Mesendoderm (in vitro differentiated cells): ENCODE measurements around the gene CTNNA2.
A peak's percentile ranks its signal among the peaks of the same experiment; 100 is the strongest.

Experiments
- DNase-seq: peaks from one replicate; pipeline ENCODE4 v3.0.0; 2013
- H2AK5ac ChIP-seq: 2 replicates; pipeline ENCODE4 v1.6.1; 2013; ENCODE audit warnings: low read length, inconsistent platforms
- H2BK120ac ChIP-seq: 2 replicates; pipeline ENCODE4 v1.6.1; 2013; ENCODE audit warnings: low read depth, mild to moderate bottlenecking, low read length, moderate library complexity, mixed read lengths
- H2BK15ac ChIP-seq: replicated peaks from 2 replicates; pipeline ENCODE4 v1.6.1; 2013; ENCODE audit warnings: low read depth, mild to moderate bottlenecking, moderate library complexity
- H2BK5ac ChIP-seq: 2 replicates; pipeline ENCODE4 v1.6.1; 2013; ENCODE audit warnings: low read length, inconsistent platforms
- H3K18ac ChIP-seq: 2 replicates; pipeline ENCODE4 v1.6.1; 2013; ENCODE audit warnings: mild to moderate bottlenecking, low read length, mixed read lengths
- H3K23ac ChIP-seq: one replicate; pipeline ENCODE4 v1.6.1; 2013; ENCODE audit warnings: low read length
- H3K27ac ChIP-seq: 2 replicates; pipeline ENCODE4 v1.5.1; 2013; ENCODE audit warnings: low read depth, mild to moderate bottlenecking, inconsistent platforms, low read length, moderate library complexity
- H3K27me3 ChIP-seq: 2 replicates; pipeline ENCODE4 v1.6.1; 2013; ENCODE audit warnings: low read length, control low read depth, mild to moderate bottlenecking, inconsistent platforms; ENCODE audit not compliant: insufficient read depth, poor library complexity
- H3K36me3 ChIP-seq: 2 replicates; pipeline ENCODE4 v1.6.1; 2013; ENCODE audit warnings: low read length, inconsistent platforms; ENCODE audit not compliant: control insufficient read depth, insufficient read depth
- H3K4ac ChIP-seq: one replicate; pipeline ENCODE4 v1.6.1; 2013; ENCODE audit warnings: low read depth, mild to moderate bottlenecking, low read length, moderate library complexity
- H3K4me1 ChIP-seq: 2 replicates; pipeline ENCODE4 v1.6.1; 2013; ENCODE audit warnings: low read depth, low read length, inconsistent platforms; ENCODE audit not compliant: control insufficient read depth
- H3K4me2 ChIP-seq: 2 replicates; pipeline ENCODE4 v1.6.1; 2013; ENCODE audit warnings: low read length
- H3K4me3 ChIP-seq: 2 replicates; pipeline ENCODE4 v1.5.1; 2013; ENCODE audit warnings: mild to moderate bottlenecking, low read length
- H3K56ac ChIP-seq: one replicate; pipeline ENCODE4 v1.6.1; 2013; ENCODE audit warnings: low read length
- H3K79me1 ChIP-seq: 2 replicates; pipeline ENCODE4 v1.6.1; 2013; ENCODE audit warnings: low read length, inconsistent platforms
- H3K79me2 ChIP-seq: 2 replicates; pipeline ENCODE4 v1.6.1; 2013; ENCODE audit warnings: mild to moderate bottlenecking, low read length; ENCODE audit not compliant: control insufficient read depth, insufficient read depth
- H3K9ac ChIP-seq: 2 replicates; pipeline ENCODE4 v1.6.1; 2013; ENCODE audit warnings: low read length, inconsistent platforms
- H4K5ac ChIP-seq: one replicate; pipeline ENCODE4 v1.6.1; 2013; ENCODE audit warnings: low read length
- H4K8ac ChIP-seq: one replicate; pipeline ENCODE4 v1.6.1; 2013; ENCODE audit warnings: low read depth, mild to moderate bottlenecking, control low read depth, low read length, moderate library complexity
- WGBS: extraction: QIAGEN DNeasy Blood & Tissue Kit; methylation state at CpG from one replicate; pipeline ENCODE4 v1.1.7; 2013; ENCODE audit warnings: low lambda C conversion rate, missing lambda C conversion rate; ENCODE audit not compliant: insufficient coverage; ENCODE audit errors: extremely low coverage; 5-methylcytosine and 5-hydroxymethylcytosine counted together

CTNNA2 gene

GRCh38 chr2:80322958-80323357 lies 810.1 kb downstream of the CTNNA2 start:
- Histone ChIP-seq H4K5ac (no peak overlapping the region), H3K27me3 (no peaks in the 10 kb centered on the region), H3K79me2 (no peaks in the 10 kb centered on the region), H2BK15ac (no peak overlapping the region), H3K79me1 (no peaks in the 10 kb centered on the region), H3K23ac (no peak overlapping the region), H3K9ac (no peak overlapping the region), H2AK5ac (no peak overlapping the region), H4K8ac (no peak overlapping the region), H2BK5ac (no peak overlapping the region), H3K4me3 (no peak overlapping the region), H3K36me3 (no peaks in the 10 kb centered on the region), H3K4me1 (peaks cover 13% of the 10 kb centered on the region), H2BK120ac (no peak overlapping the region), H3K56ac (peak overlapping the region; percentile 44), H3K4ac (no peak overlapping the region), H3K27ac (no peak overlapping the region), H3K18ac (no peak overlapping the region), H3K4me2 (no peak overlapping the region)
- no CpG with 5 or more reads among the region's 14 CpGs for WGBS
- no peak for DNase-seq

- Histone ChIP-seq H3K79me2 (no peaks in the 10 kb centered on the region), H3K4ac (no peak overlapping the region), H4K8ac (no peak overlapping the region), H2BK120ac (no peak overlapping the region), H2AK5ac (no peak overlapping the region), H2BK5ac (no peak overlapping the region), H3K27ac (no peak overlapping the region), H3K23ac (no peak overlapping the region), H3K4me3 (no peak overlapping the region), H3K4me1 (peaks cover 14% of the 10 kb centered on the region), H3K27me3 (no peaks in the 10 kb centered on the region), H2BK15ac (no peak overlapping the region), H3K4me2 (no peak overlapping the region), H3K36me3 (no peaks in the 10 kb centered on the region), H3K9ac (no peak overlapping the region), H4K5ac (no peak overlapping the region), H3K79me1 (no peaks in the 10 kb centered on the region), H3K56ac (no peak overlapping the region), H3K18ac (no peak overlapping the region)
- no peak for DNase-seq
- WGBS = no CpG with 5 or more reads among the region's 1 CpG
Observed at GRCh38 chr2:80323610-80324009, 810.8 kb downstream of the CTNNA2 start.

GRCh38 chr2:80324525-80324924 lies 811.7 kb downstream of the CTNNA2 start:
- H3K56ac ChIP-seq = no peak overlapping the region
- H2BK120ac ChIP-seq = no peak overlapping the region
- H3K4me1 ChIP-seq = peaks cover 14% of the 10 kb centered on the region
- H3K18ac ChIP-seq = no peak overlapping the region
- no peak overlapping the region for H3K4me3 ChIP-seq
- no peak overlapping the region for H3K4ac ChIP-seq
- H2BK15ac ChIP-seq = no peak overlapping the region
- H4K5ac ChIP-seq = no peak overlapping the region
- H3K23ac ChIP-seq = no peak overlapping the region
- DNase-seq = no peak
- no peaks in the 10 kb centered on the region for H3K36me3 ChIP-seq
- H3K4me2 ChIP-seq = no peak overlapping the region
- WGBS = no CpG with 5 or more reads among the region's 3 CpGs
- no peak overlapping the region for H3K27ac ChIP-seq
- H3K9ac ChIP-seq = no peak overlapping the region
- H2AK5ac ChIP-seq = no peak overlapping the region
- no peaks in the 10 kb centered on the region for H3K79me1 ChIP-seq
- H2BK5ac ChIP-seq = no peak overlapping the region
- no peaks in the 10 kb centered on the region for H3K79me2 ChIP-seq
- no peaks in the 10 kb centered on the region for H3K27me3 ChIP-seq
- H4K8ac ChIP-seq = no peak overlapping the region

DNA sequence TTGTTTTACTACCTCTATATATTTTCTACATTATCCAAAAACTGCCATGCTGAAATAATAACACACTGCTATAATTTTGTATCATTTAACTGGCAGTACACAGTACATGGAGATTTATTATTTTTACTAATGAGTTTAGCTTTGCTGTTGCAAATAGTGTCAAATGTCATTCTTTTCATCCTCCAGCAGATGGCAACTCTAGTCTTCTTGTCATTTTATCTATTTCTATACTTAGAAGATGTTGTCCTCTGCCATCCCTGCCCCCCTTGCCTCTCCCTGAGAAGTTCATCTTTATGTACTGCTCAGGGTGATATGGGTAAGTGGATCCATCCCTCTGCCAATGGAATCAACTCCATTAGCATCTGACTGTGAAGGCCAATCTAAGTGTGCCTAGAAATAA lies 813.4 kb downstream of the CTNNA2 start:
- Histone ChIP-seq H3K27me3 (no peaks in the 10 kb centered on the region), H3K27ac (no peak overlapping the region), H3K36me3 (no peaks in the 10 kb centered on the region), H3K56ac (no peak overlapping the region), H3K4me1 (peaks cover 16% of the 10 kb centered on the region), H3K4me3 (no peak overlapping the region), H2AK5ac (no peak overlapping the region), H4K8ac (no peak overlapping the region), H2BK15ac (no peak overlapping the region), H3K9ac (no peak overlapping the region), H3K4me2 (no peak overlapping the region), H3K79me1 (no peaks in the 10 kb centered on the region), H3K4ac (no peak overlapping the region), H2BK120ac (no peak overlapping the region), H4K5ac (no peak overlapping the region), H2BK5ac (no peak overlapping the region), H3K23ac (no peak overlapping the region), H3K79me2 (no peaks in the 10 kb centered on the region), H3K18ac (no peak overlapping the region)
- DNase-seq = peak; percentile 70

DNA sequence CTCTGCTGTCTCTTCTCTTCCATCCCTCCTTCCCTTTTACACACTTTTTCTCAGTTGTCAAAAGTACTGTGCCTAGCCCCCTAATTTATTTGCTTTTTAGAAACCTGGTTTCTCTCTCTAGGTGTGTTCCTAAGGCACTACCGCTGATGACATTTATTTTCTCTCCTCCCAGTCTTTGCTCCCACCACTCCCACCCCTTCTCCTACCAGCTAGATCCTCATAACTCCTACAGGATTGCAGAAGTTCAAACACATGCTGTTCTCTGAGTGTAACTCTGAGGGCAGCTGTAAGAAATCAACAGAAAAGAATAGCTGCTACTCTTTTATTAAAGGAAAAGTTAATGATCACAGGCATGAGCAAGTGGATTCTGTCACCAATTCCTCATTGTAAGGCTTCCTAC lies 814.0 kb downstream of the CTNNA2 start:
- H3K4me3 ChIP-seq = no peak overlapping the region
- peak overlapping the region; percentile 35 for H3K9ac ChIP-seq
- no CpG with 5 or more reads among the region's 1 CpG for WGBS
- H2BK15ac ChIP-seq = no peak overlapping the region
- H3K27ac ChIP-seq = no peak overlapping the region
- no peaks in the 10 kb centered on the region for H3K79me1 ChIP-seq
- H3K36me3 ChIP-seq = no peaks in the 10 kb centered on the region
- H4K8ac ChIP-seq = no peak overlapping the region
- H3K4ac ChIP-seq = no peak overlapping the region
- no peak overlapping the region for H3K4me2 ChIP-seq
- no peak for DNase-seq
- H3K23ac ChIP-seq = no peak overlapping the region
- no peaks in the 10 kb centered on the region for H3K27me3 ChIP-seq
- peak overlapping the region; percentile 59 for H3K56ac ChIP-seq
- peaks cover 16% of the 10 kb centered on the region for H3K4me1 ChIP-seq
- no peak overlapping the region for H2AK5ac ChIP-seq
- no peak overlapping the region for H4K5ac ChIP-seq
- no peaks in the 10 kb centered on the region for H3K79me2 ChIP-seq
- H2BK5ac ChIP-seq = peak overlapping the region; percentile 52
- no peak overlapping the region for H2BK120ac ChIP-seq
- H3K18ac ChIP-seq = no peak overlapping the region

DNA sequence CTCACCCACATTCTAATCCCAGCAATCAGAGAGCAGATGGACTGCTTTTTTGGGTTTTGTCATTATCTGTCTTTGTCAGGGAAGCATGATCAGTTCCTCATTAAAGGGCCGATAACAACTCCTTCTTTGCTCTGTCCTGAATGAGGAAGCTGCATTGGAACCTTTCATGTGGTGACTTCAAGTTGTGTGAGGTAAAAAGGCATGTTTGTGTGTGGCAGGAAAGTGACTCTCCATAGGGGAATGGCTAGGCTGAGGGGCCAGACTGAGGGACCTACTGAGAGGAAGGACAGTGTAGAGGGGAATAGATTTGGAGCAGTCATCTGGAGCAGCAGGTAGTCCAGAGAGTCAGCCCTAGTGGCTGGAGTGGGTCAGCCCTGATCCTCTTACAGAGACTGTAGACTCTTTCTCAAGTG lies 815.3 kb downstream of the CTNNA2 start:
- no peak overlapping the region for H3K4me3 ChIP-seq
- H4K5ac ChIP-seq = no peak overlapping the region
- peak overlapping the region; percentile 2 for H2BK5ac ChIP-seq
- no peak overlapping the region for H4K8ac ChIP-seq
- WGBS = no CpG with 5 or more reads among the region's 1 CpG
- no peak overlapping the region for H3K4me2 ChIP-seq
- H3K4me1 ChIP-seq = peaks cover 13% of the 10 kb centered on the region
- no peak overlapping the region for H3K9ac ChIP-seq
- H3K23ac ChIP-seq = no peak overlapping the region
- H3K27me3 ChIP-seq = no peaks in the 10 kb centered on the region
- H3K18ac ChIP-seq = peak overlapping the region; percentile 47
- peak overlapping the region; percentile 57 for H3K4ac ChIP-seq
- no peaks in the 10 kb centered on the region for H3K79me2 ChIP-seq
- no peak overlapping the region for H3K27ac ChIP-seq
- H3K36me3 ChIP-seq = no peaks in the 10 kb centered on the region
- H3K56ac ChIP-seq = peak overlapping the region; percentile 17
- H2BK120ac ChIP-seq = no peak overlapping the region
- H2BK15ac ChIP-seq = no peak overlapping the region
- peak; percentile 68 for DNase-seq
- H3K79me1 ChIP-seq = no peaks in the 10 kb centered on the region
- no peak overlapping the region for H2AK5ac ChIP-seq
